Subcutaneous adipose tissue (tissue), 4 donors: ENCODE results near the gene NFIC. TPM values are rescaled to one million over a fixed set of nuclear protein-coding genes. Genes with fewer than 3 reads are reported as not detected.

Experiments used
- total RNA-seq, 4 donors: library from RNA; depleted of rRNA; stranded (reverse); fragments of >200 nt; gene quantifications; one replicate each; pipeline ENCODE4 v1.1.0, GENCODE V29; 2016
- TF ChIP-seq, protein P1 (sequence below): fragments of 450-650 bp; IDR thresholded peaks from one replicate; pipeline ENCODE4 v1.5.1; 2016; ENCODE audit warnings: low read depth, mild to moderate bottlenecking, control low read depth, antibody characterized with exemption, moderate library complexity

Gene NFIC
- total RNA-seq, 4 donors from 2014 or later: 45.2 to 191 (median 76.8) TPM

DNA sequence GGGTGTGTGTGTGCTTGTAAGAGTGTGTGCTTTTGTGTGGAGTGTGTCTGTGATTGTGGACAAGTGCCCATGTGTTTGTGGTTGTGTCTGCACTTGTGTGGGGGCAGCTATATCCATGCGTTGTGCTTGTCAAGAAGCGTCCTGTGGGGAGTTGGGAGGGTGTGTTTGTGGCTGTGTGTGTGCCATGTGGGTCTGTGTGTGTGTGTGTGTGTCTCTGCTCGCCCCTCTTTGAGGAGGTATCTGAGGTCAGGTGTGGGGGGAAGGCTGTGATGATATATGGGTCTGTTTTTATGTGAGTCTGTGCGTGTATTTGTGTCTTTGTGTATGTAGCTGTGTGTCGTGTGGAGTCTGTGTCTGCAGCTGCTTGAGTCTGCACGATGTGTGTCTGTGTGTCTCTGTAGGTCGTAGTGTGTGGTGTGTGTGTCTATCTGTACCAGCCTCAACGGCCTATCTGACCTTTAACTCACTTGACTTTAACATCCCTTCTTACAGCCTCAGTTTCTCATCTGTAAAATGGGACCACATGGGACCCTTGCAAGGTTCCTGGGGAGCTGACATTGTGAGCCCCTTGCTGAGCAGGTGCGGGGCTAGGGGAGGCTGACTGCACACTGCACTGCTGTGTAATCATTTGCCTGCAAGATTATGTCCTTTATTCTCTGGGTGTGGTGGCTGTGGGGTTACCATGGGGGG lies 4.0 kb upstream of the NFIC start:
- TF ChIP-seq, protein P1, sequence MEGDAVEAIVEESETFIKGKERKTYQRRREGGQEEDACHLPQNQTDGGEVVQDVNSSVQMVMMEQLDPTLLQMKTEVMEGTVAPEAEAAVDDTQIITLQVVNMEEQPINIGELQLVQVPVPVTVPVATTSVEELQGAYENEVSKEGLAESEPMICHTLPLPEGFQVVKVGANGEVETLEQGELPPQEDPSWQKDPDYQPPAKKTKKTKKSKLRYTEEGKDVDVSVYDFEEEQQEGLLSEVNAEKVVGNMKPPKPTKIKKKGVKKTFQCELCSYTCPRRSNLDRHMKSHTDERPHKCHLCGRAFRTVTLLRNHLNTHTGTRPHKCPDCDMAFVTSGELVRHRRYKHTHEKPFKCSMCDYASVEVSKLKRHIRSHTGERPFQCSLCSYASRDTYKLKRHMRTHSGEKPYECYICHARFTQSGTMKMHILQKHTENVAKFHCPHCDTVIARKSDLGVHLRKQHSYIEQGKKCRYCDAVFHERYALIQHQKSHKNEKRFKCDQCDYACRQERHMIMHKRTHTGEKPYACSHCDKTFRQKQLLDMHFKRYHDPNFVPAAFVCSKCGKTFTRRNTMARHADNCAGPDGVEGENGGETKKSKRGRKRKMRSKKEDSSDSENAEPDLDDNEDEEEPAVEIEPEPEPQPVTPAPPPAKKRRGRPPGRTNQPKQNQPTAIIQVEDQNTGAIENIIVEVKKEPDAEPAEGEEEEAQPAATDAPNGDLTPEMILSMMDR: no peak

GRCh38 chr19:3363841-3364500 lies 2.4 kb upstream of the NFIC start:
- TF ChIP-seq, protein P1: no peak

- TF ChIP-seq, protein P1: no peak
Measured at GRCh38 chr19:3364501-3364858, 1.9 kb upstream of the NFIC start.

- TF ChIP-seq, protein P1: no peak
Measured at GRCh38 chr19:3365093-3365835, 1.1 kb upstream of the NFIC start.

GRCh38 chr19:3366753-3367627 lies 607 bp downstream of the NFIC start:
- TF ChIP-seq, protein P1: no peak

DNA sequence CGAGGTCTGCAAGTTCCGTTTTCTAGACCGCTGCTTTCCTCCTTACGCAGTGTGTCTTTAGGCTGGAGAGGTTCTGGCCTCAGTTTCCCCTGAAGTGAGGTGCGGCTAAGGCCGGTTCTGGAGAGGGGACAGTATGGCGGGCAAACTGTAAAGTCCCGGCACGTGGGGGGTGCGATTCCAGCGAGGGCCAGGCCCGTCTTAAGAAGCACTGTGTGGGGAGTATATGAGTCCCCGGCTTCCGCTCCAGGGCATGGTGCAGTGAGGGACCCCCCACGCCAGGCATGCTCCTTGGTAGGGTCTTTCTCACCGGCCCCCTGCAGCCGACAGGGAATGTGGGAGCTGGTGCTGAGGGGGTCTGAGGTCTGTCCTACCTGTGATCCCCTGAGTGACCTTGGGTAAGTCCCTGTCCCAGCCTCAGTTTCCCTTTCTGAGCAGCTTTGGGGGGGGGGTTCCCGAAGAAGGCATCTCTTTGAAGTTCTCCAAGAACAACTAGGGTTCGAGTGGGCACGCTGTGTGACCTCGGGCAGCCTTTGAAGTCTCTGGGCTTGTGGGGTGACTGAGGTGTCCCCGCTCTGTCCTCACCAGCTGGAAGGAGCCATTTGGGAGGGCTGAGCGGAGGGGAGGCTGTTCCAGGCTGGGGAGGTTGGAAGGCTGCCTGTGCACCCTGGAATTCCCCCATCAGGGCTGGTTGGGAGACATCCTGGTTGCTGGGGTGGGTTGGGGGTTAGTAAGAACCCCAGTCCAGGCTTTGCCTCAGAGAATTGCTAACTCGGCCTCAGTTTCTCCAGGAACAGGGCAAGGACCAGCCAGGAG lies 1.5 kb downstream of the NFIC start:
- TF ChIP-seq, protein P1: no peak
